ENCODE data around the gene KHDC4. TPM values are rescaled to one million over a fixed set of nuclear protein-coding genes. Genes with fewer than 3 reads are reported as not detected.

Gene KHDC4
- total and polyA plus RNA-seq, 10 of the 15 experiments (the other 5 are each of a cell fraction or from before 2014, with no cell fraction given) = 11.7 to 109 (median 41.9) TPM

Small RNAs within 50 kb of the gene (microRNA-seq; reads per million reads assigned to microRNA genes)
- gene MIR6738 = not detected

Small RNAs within 50 kb of the gene (small RNA-seq; reads per million reads assigned to genes)
- gene MIR6738 = 0.16 reads per million
- gene RF00015 = not detected
- gene SCARNA4 = not detected
- gene SNORA80E = 37.1 reads per million, percentile 98 among the genes with 10 or more reads in this experiment

Other genes with a start within 250 kb of the KHDC4 start
Only the 7 nearest of the 14 such genes appear.
- 23.4 and 27.1 TPM in 2 replicates for gene GON4L, start 77.2 kb downstream of the KHDC4 start, total RNA-seq (2014; rRNA removed)
- 26.0 and 27.1 TPM in 2 replicates for gene GON4L, start 77.2 kb downstream of the KHDC4 start, total RNA-seq (2014; rRNA removed; fragmentation: Illumina TruSeq; extraction: Trizol)
- 34.6 and 38.8 TPM in 2 replicates for gene GON4L, start 77.2 kb downstream of the KHDC4 start, total RNA-seq (2021)
- gene GON4L, start 77.2 kb downstream of the KHDC4 start, polyA plus RNA-seq (2011; rRNA removed) = 25.9 and 26.9 TPM in 2 replicates
- 28.9 and 29.8 TPM in 2 replicates for gene GON4L, start 77.2 kb downstream of the KHDC4 start, polyA plus RNA-seq (2014; fragmentation: Illumina TruSeq; extraction: Trizol)
- 10 to 100 TPM; 17.7 to 29.3 TPM for gene GON4L, start 77.2 kb downstream of the KHDC4 start, polyA plus RNA-seq (2014; fragmentation: Nextera tagmentation; extraction: Ambion mirVana)
- gene GON4L, start 77.2 kb downstream of the KHDC4 start, polyA plus RNA-seq (2014; rRNA removed) = 21.6 and 22.5 TPM in 2 replicates
- 10 to 100 TPM; 40.5 to 40.7 TPM for gene GON4L, start 77.2 kb downstream of the KHDC4 start, polyA plus RNA-seq (2016; fragmentation: Nextera tagmentation; extraction: Ambion mirVana)
- gene SYT11, start 74.8 kb downstream of the KHDC4 start, total RNA-seq (2014; rRNA removed) = 15.6 and 17.5 TPM in 2 replicates
- gene SYT11, start 74.8 kb downstream of the KHDC4 start, total RNA-seq (2014; rRNA removed; fragmentation: Illumina TruSeq; extraction: Trizol) = 14.1 and 14.3 TPM in 2 replicates
- 14.1 and 14.3 TPM in 2 replicates for gene SYT11, start 74.8 kb downstream of the KHDC4 start, total RNA-seq (2021)
- 21.2 and 21.5 TPM in 2 replicates for gene SYT11, start 74.8 kb downstream of the KHDC4 start, polyA plus RNA-seq (2011; rRNA removed)
- 16.2 and 17.4 TPM in 2 replicates for gene SYT11, start 74.8 kb downstream of the KHDC4 start, polyA plus RNA-seq (2014; fragmentation: Illumina TruSeq; extraction: Trizol)
- gene SYT11, start 74.8 kb downstream of the KHDC4 start, polyA plus RNA-seq (2014; fragmentation: Nextera tagmentation; extraction: Ambion mirVana) = 1 to 10 TPM; 7.7 to 7.8 TPM
- gene SYT11, start 74.8 kb downstream of the KHDC4 start, polyA plus RNA-seq (2014; rRNA removed) = 11.0 and 11.3 TPM in 2 replicates
- gene SYT11, start 74.8 kb downstream of the KHDC4 start, polyA plus RNA-seq (2016; fragmentation: Nextera tagmentation; extraction: Ambion mirVana) = 10 to 100 TPM; 12.1 to 13.0 TPM
- gene RIT1, start 23.1 kb downstream of the KHDC4 start, total RNA-seq (2014; rRNA removed) = 6.8 and 10.6 TPM in 2 replicates
- 12.5 and 13.0 TPM in 2 replicates for gene RIT1, start 23.1 kb downstream of the KHDC4 start, total RNA-seq (2014; rRNA removed; fragmentation: Illumina TruSeq; extraction: Trizol)
- 13.1 and 16.7 TPM in 2 replicates for gene RIT1, start 23.1 kb downstream of the KHDC4 start, total RNA-seq (2021)
- 61.5 and 77.0 TPM in 2 replicates for gene RIT1, start 23.1 kb downstream of the KHDC4 start, polyA plus RNA-seq (2011; rRNA removed)
- 13.9 and 16.5 TPM in 2 replicates for gene RIT1, start 23.1 kb downstream of the KHDC4 start, polyA plus RNA-seq (2014; fragmentation: Illumina TruSeq; extraction: Trizol)
- 10 to 100 TPM; 25.2 to 30.3 TPM for gene RIT1, start 23.1 kb downstream of the KHDC4 start, polyA plus RNA-seq (2014; fragmentation: Nextera tagmentation; extraction: Ambion mirVana)
- 11.0 and 12.0 TPM in 2 replicates for gene RIT1, start 23.1 kb downstream of the KHDC4 start, polyA plus RNA-seq (2014; rRNA removed)
- gene RIT1, start 23.1 kb downstream of the KHDC4 start, polyA plus RNA-seq (2016; fragmentation: Nextera tagmentation; extraction: Ambion mirVana) = 10 to 100 TPM; 12.4 to 13.6 TPM
- 0.40 TPM in 1 of 2 replicates, not detected in the other for gene RXFP4, start 7.2 kb upstream of the KHDC4 start, total RNA-seq (2014; rRNA removed)
- gene RXFP4, start 7.2 kb upstream of the KHDC4 start, total RNA-seq (2014; rRNA removed; fragmentation: Illumina TruSeq; extraction: Trizol) = not detected in 2 replicates
- gene RXFP4, start 7.2 kb upstream of the KHDC4 start, total RNA-seq (2021) = not detected in 2 replicates
- gene RXFP4, start 7.2 kb upstream of the KHDC4 start, polyA plus RNA-seq (2011; rRNA removed) = not detected in 2 replicates
- not detected in 2 replicates for gene RXFP4, start 7.2 kb upstream of the KHDC4 start, polyA plus RNA-seq (2014; fragmentation: Illumina TruSeq; extraction: Trizol)
- not detected for gene RXFP4, start 7.2 kb upstream of the KHDC4 start, polyA plus RNA-seq (2014; fragmentation: Nextera tagmentation; extraction: Ambion mirVana)
- gene RXFP4, start 7.2 kb upstream of the KHDC4 start, polyA plus RNA-seq (2014; rRNA removed) = 0.10 and 0.16 TPM in 2 replicates
- gene RXFP4, start 7.2 kb upstream of the KHDC4 start, polyA plus RNA-seq (2016; fragmentation: Nextera tagmentation; extraction: Ambion mirVana) = under 1 TPM in 1 of 2 experiments, not detected in 1; 0.39 TPM
- gene ARHGEF2, start 44.1 kb upstream of the KHDC4 start, total RNA-seq (2014; rRNA removed) = 71.2 and 84.4 TPM in 2 replicates
- gene ARHGEF2, start 44.1 kb upstream of the KHDC4 start, total RNA-seq (2014; rRNA removed; fragmentation: Illumina TruSeq; extraction: Trizol) = 40.4 and 44.9 TPM in 2 replicates
- gene ARHGEF2, start 44.1 kb upstream of the KHDC4 start, total RNA-seq (2021) = 113 and 116 TPM in 2 replicates
- gene ARHGEF2, start 44.1 kb upstream of the KHDC4 start, polyA plus RNA-seq (2011; rRNA removed) = 48.7 and 88.1 TPM in 2 replicates
- 64.4 and 80.8 TPM in 2 replicates for gene ARHGEF2, start 44.1 kb upstream of the KHDC4 start, polyA plus RNA-seq (2014; fragmentation: Illumina TruSeq; extraction: Trizol)
- 10 to 100 TPM in 1 of 2 experiments, 1 to 10 TPM in 1; 8.1 to 10.6 TPM for gene ARHGEF2, start 44.1 kb upstream of the KHDC4 start, polyA plus RNA-seq (2014; fragmentation: Nextera tagmentation; extraction: Ambion mirVana)
- gene ARHGEF2, start 44.1 kb upstream of the KHDC4 start, polyA plus RNA-seq (2014; rRNA removed) = 87.0 and 89.9 TPM in 2 replicates
- gene ARHGEF2, start 44.1 kb upstream of the KHDC4 start, polyA plus RNA-seq (2016; fragmentation: Nextera tagmentation; extraction: Ambion mirVana) = 10 to 100 TPM; 57.1 to 58.9 TPM
- gene SSR2, start 86.5 kb upstream of the KHDC4 start, total RNA-seq (2014; rRNA removed) = 304 and 309 TPM in 2 replicates
- gene SSR2, start 86.5 kb upstream of the KHDC4 start, total RNA-seq (2014; rRNA removed; fragmentation: Illumina TruSeq; extraction: Trizol) = 253 and 257 TPM in 2 replicates
- gene SSR2, start 86.5 kb upstream of the KHDC4 start, total RNA-seq (2021) = 207 and 208 TPM in 2 replicates
- gene SSR2, start 86.5 kb upstream of the KHDC4 start, polyA plus RNA-seq (2011; rRNA removed) = 434 and 553 TPM in 2 replicates
- gene SSR2, start 86.5 kb upstream of the KHDC4 start, polyA plus RNA-seq (2014; fragmentation: Illumina TruSeq; extraction: Trizol) = 443 and 504 TPM in 2 replicates
- 100 to 1,000 TPM; 395 to 407 TPM for gene SSR2, start 86.5 kb upstream of the KHDC4 start, polyA plus RNA-seq (2014; fragmentation: Nextera tagmentation; extraction: Ambion mirVana)
- 300 and 320 TPM in 2 replicates for gene SSR2, start 86.5 kb upstream of the KHDC4 start, polyA plus RNA-seq (2014; rRNA removed)
- gene SSR2, start 86.5 kb upstream of the KHDC4 start, polyA plus RNA-seq (2016; fragmentation: Nextera tagmentation; extraction: Ambion mirVana) = 100 to 1,000 TPM; 226 to 238 TPM
- gene UBQLN4, start 119.4 kb upstream of the KHDC4 start, total RNA-seq (2014; rRNA removed) = 18.7 and 19.6 TPM in 2 replicates
- 14.9 and 15.9 TPM in 2 replicates for gene UBQLN4, start 119.4 kb upstream of the KHDC4 start, total RNA-seq (2014; rRNA removed; fragmentation: Illumina TruSeq; extraction: Trizol)
- 31.9 and 37.3 TPM in 2 replicates for gene UBQLN4, start 119.4 kb upstream of the KHDC4 start, total RNA-seq (2021)
- gene UBQLN4, start 119.4 kb upstream of the KHDC4 start, polyA plus RNA-seq (2011; rRNA removed) = 32.5 and 44.6 TPM in 2 replicates
- 24.9 and 27.3 TPM in 2 replicates for gene UBQLN4, start 119.4 kb upstream of the KHDC4 start, polyA plus RNA-seq (2014; fragmentation: Illumina TruSeq; extraction: Trizol)
- 10 to 100 TPM; 10.0 to 17.3 TPM for gene UBQLN4, start 119.4 kb upstream of the KHDC4 start, polyA plus RNA-seq (2014; fragmentation: Nextera tagmentation; extraction: Ambion mirVana)
- gene UBQLN4, start 119.4 kb upstream of the KHDC4 start, polyA plus RNA-seq (2014; rRNA removed) = 31.2 and 32.8 TPM in 2 replicates
- 10 to 100 TPM; 18.9 to 20.6 TPM for gene UBQLN4, start 119.4 kb upstream of the KHDC4 start, polyA plus RNA-seq (2016; fragmentation: Nextera tagmentation; extraction: Ambion mirVana)